Stimulated activated naive CD8-positive, alpha-beta T cell treated with anti-CD3 and anti-CD28 coated beads, Interleukin-15, Interleukin-2, amounts not matched to agents 100 ng/mL and 50 ng/mL, for 24 hours (primary cell): ENCODE measurements around the gene SAMD11.
"Not testable (repeated sequence)": the region's sequence is repeated elsewhere in the genome, so short reads cannot be mapped to it uniquely, and the experiment has no call there.

Experiments used
- H3K27ac Mint-ChIP-seq: one replicate; pipeline ENCODE4 v1.8.0; 2021; ENCODE audit warnings: mild to moderate bottlenecking, mixed read lengths
- H3K27me3 Mint-ChIP-seq: one replicate; pipeline ENCODE4 v1.8.0; 2021; ENCODE audit warnings: mixed read lengths
- H3K36me3 Mint-ChIP-seq: one replicate; pipeline ENCODE4 v1.8.0; 2021; ENCODE audit warnings: low read depth, mixed read lengths
- H3K4me1 Mint-ChIP-seq: one replicate; pipeline ENCODE4 v1.8.0; 2021; ENCODE audit warnings: low read depth, mixed read lengths
- H3K4me3 Mint-ChIP-seq: one replicate; pipeline ENCODE4 v1.8.0; 2021; ENCODE audit warnings: mild to moderate bottlenecking, mixed read lengths
- H3K9me3 Mint-ChIP-seq: one replicate; pipeline ENCODE4 v1.8.0; 2021; ENCODE audit warnings: mixed read lengths

SAMD11 gene

GRCh38 chr1:982765-983436 is 59.2 kb downstream of the SAMD11 start:
- Mint-ChIP-seq H3K36me3 (no peaks in the 10 kb centered on the region), H3K9me3 (no peaks in the 10 kb centered on the region), H3K27ac (peak overlapping the region; percentile 40), H3K4me3 (no peak overlapping the region), H3K4me1 (no peaks in the 10 kb centered on the region), H3K27me3 (peaks cover 24% of the 10 kb centered on the region)

GRCh38 chr1:983798-984475 is 60.2 kb downstream of the SAMD11 start:
- no peak overlapping the region for H3K4me3 Mint-ChIP-seq
- no peaks in the 10 kb centered on the region for H3K9me3 Mint-ChIP-seq
- no peak overlapping the region for H3K27ac Mint-ChIP-seq
- peaks cover 33% of the 10 kb centered on the region for H3K27me3 Mint-ChIP-seq
- H3K36me3 Mint-ChIP-seq, result no peaks in the 10 kb centered on the region
- no peaks in the 10 kb centered on the region for H3K4me1 Mint-ChIP-seq

- no peak overlapping the region for H3K27ac Mint-ChIP-seq
- no peaks in the 10 kb centered on the region for H3K36me3 Mint-ChIP-seq
- H3K4me3 Mint-ChIP-seq, result no peak overlapping the region
- H3K27me3 Mint-ChIP-seq, result peaks cover 38% of the 10 kb centered on the region
- no peaks in the 10 kb centered on the region for H3K4me1 Mint-ChIP-seq
- H3K9me3 Mint-ChIP-seq, result no peaks in the 10 kb centered on the region
Measured at GRCh38 chr1:984476-984814, 60.7 kb downstream of the SAMD11 start.

GRCh38 chr1:985126-985525 is 61.4 kb downstream of the SAMD11 start:
- Mint-ChIP-seq H3K27me3 (peaks cover 44% of the 10 kb centered on the region), H3K4me1 (no peaks in the 10 kb centered on the region), H3K27ac (no peak overlapping the region), H3K4me3 (no peak overlapping the region), H3K9me3 (no peaks in the 10 kb centered on the region), H3K36me3 (no peaks in the 10 kb centered on the region)

GRCh38 chr1:988061-988460 is 64.3 kb downstream of the SAMD11 start:
- H3K27ac Mint-ChIP-seq, H3K4me3 Mint-ChIP-seq: not testable (repeated sequence)

GRCh38 chr1:991275-991674 is 67.6 kb downstream of the SAMD11 start:
- H3K36me3 Mint-ChIP-seq, H3K4me3 Mint-ChIP-seq, H3K27ac Mint-ChIP-seq, H3K9me3 Mint-ChIP-seq: not testable (repeated sequence)
- peaks cover 17% of the 10 kb centered on the region for H3K4me1 Mint-ChIP-seq
- H3K27me3 Mint-ChIP-seq, result peaks cover 44% of the 10 kb centered on the region

More at GRCh38 chr1:988061-988460, 64.3 kb downstream of the SAMD11 start:
- H3K9me3 Mint-ChIP-seq, H3K36me3 Mint-ChIP-seq: not testable (repeated sequence)
- peaks cover 44% of the 10 kb centered on the region for H3K27me3 Mint-ChIP-seq
- peaks cover 13% of the 10 kb centered on the region for H3K4me1 Mint-ChIP-seq

- Mint-ChIP-seq H3K9me3 (peaks cover 5% of the 10 kb centered on the region), H3K27me3 (peaks cover 41% of the 10 kb centered on the region), H3K27ac (no peak overlapping the region), H3K36me3 (peaks cover 3% of the 10 kb centered on the region), H3K4me1 (peaks cover 17% of the 10 kb centered on the region), H3K4me3 (no peak overlapping the region)
Measured at GRCh38 chr1:991895-992294, 68.2 kb downstream of the SAMD11 start.

- peaks cover 5% of the 10 kb centered on the region for H3K9me3 Mint-ChIP-seq
- peaks cover 46% of the 10 kb centered on the region for H3K27me3 Mint-ChIP-seq
- H3K4me3 Mint-ChIP-seq, result no peak overlapping the region
- peaks cover 3% of the 10 kb centered on the region for H3K36me3 Mint-ChIP-seq
- H3K27ac Mint-ChIP-seq, result peak overlapping the region; percentile 3
- peaks cover 17% of the 10 kb centered on the region for H3K4me1 Mint-ChIP-seq
Measured at GRCh38 chr1:992362-992761, 68.6 kb downstream of the SAMD11 start.

GRCh38 chr1:993379-993995 is 69.8 kb downstream of the SAMD11 start:
- peaks cover 3% of the 10 kb centered on the region for H3K36me3 Mint-ChIP-seq

More at GRCh38 chr1:993379-993995, 69.8 kb downstream of the SAMD11 start:
- H3K27me3 Mint-ChIP-seq, result peaks cover 42% of the 10 kb centered on the region
- H3K27ac Mint-ChIP-seq, result no peak overlapping the region
- H3K9me3 Mint-ChIP-seq, result peaks cover 5% of the 10 kb centered on the region
- H3K4me1 Mint-ChIP-seq, result peaks cover 17% of the 10 kb centered on the region
- H3K4me3 Mint-ChIP-seq, result no peak overlapping the region
